PC-3 (cell line): ENCODE data around the gene C10orf95. TPM values are rescaled to one million over a fixed set of nuclear protein-coding genes. Genes with fewer than 3 reads are reported as not detected.

Experiments
- ATAC-seq: fragments of 200-7000 bp; cut with Tn5 transposase; 2 replicates; pipeline ENCODE4 v1.9.1; 2020; ENCODE audit warnings: mild to moderate bottlenecking, moderate library complexity
- BruUV-seq: library from RNA; stranded (reverse); fragments of 400-500 nt; replicated peaks from 2 replicates; lab custom pipeline; 2021; lab: Mats Ljungman, UMichigan
- CTCF ChIA-PET: fragments of 300-600 bp; sonication (Branson Sonifier 250); formaldehyde crosslinking; loops from one replicate; lab custom pipeline; 2022; ENCODE audit warnings: antibody characterized with exemption; lab: Charles Lee
- POLR2A ChIA-PET: fragments of 300-600 bp; sonication (Branson Sonifier 250); formaldehyde crosslinking; loops from one replicate; lab custom pipeline; 2022; ENCODE audit warnings: antibody characterized with exemption; ENCODE audit not compliant: unreplicated experiment; lab: Charles Lee
- DNase-seq: peaks from one replicate; pipeline ENCODE4 v3.0.0-alpha.2; 2015
- H2AFZ ChIP-seq: fragments of 300-600 bp; sonication (generic); 2 replicates; pipeline ENCODE4 v1.6.0; 2016; ENCODE audit warnings: antibody characterized with exemption, low read length
- H3F3A ChIP-seq: fragments of 300-600 bp; sonication (generic); one replicate; pipeline ENCODE4 v1.6.0; 2017; ENCODE audit warnings: antibody characterized with exemption, low read length, control low read depth, mild to moderate bottlenecking; ENCODE audit not compliant: unreplicated experiment
- H3K27ac ChIP-seq: fragments of 300-600 bp; sonication (generic); 2 replicates; pipeline ENCODE4 v1.5.1; 2016; ENCODE audit warnings: mild to moderate bottlenecking, low read length
- H3K27me3 ChIP-seq: fragments of 300-600 bp; sonication (generic); 2 replicates; pipeline ENCODE4 v1.6.1; 2016; ENCODE audit warnings: low read length, mixed read lengths
- H3K36me3 ChIP-seq: fragments of 300-600 bp; sonication (generic); 2 replicates; pipeline ENCODE4 v1.6.1; 2016; ENCODE audit warnings: low read depth, mixed run types, low read length, mixed read lengths
- H3K4me1 ChIP-seq: fragments of 300-600 bp; sonication (generic); 2 replicates; pipeline ENCODE4 v1.5.1; 2016; ENCODE audit warnings: low read length; ENCODE audit not compliant: insufficient read depth
- H3K4me2 ChIP-seq: fragments of 300-600 bp; sonication (generic); 2 replicates; pipeline ENCODE4 v1.6.0; 2016; ENCODE audit warnings: low read length
- H3K4me3 ChIP-seq: fragments of 300-600 bp; sonication (generic); 2 replicates; pipeline ENCODE4 v1.5.1; 2016; ENCODE audit warnings: mild to moderate bottlenecking, low read length, mixed read lengths
- H3K79me2 ChIP-seq: fragments of 300-600 bp; sonication (generic); 2 replicates; pipeline ENCODE4 v1.6.1; 2017; ENCODE audit warnings: low read length, mixed read lengths
- H3K9ac ChIP-seq: fragments of 300-600 bp; sonication (generic); 2 replicates; pipeline ENCODE4 v1.6.0; 2016; ENCODE audit warnings: mild to moderate bottlenecking, low read length
- H3K9me2 ChIP-seq: fragments of 300-600 bp; sonication (generic); replicated peaks from 2 replicates; pipeline ENCODE4 v1.6.1; 2016; ENCODE audit warnings: mixed run types, low read length, mixed read lengths
- H3K9me3 ChIP-seq: fragments of 300-600 bp; sonication (generic); 2 replicates; pipeline ENCODE4 v1.6.1; 2016; ENCODE audit warnings: low read length, mixed read lengths
- H4K20me1 ChIP-seq: fragments of 300-600 bp; sonication (generic); 2 replicates; pipeline ENCODE4 v1.6.1; 2016; ENCODE audit warnings: low read length, mixed read lengths
- CTCF ChIP-seq: fragments of 300-600 bp; sonication (generic); conservative IDR thresholded peaks from 2 replicates; pipeline ENCODE4 v1.5.1; 2017; ENCODE audit warnings: antibody characterized with exemption, low read depth, mild to moderate bottlenecking, low read length
- EZH2 ChIP-seq: fragments of 300-600 bp; sonication (generic); IDR thresholded peaks from one replicate; pipeline ENCODE4 v1.6.1; 2017; ENCODE audit warnings: antibody characterized with exemption, mild to moderate bottlenecking, low read length; ENCODE audit not compliant: unreplicated experiment
- EZH2phosphoT487 ChIP-seq: fragments of 300-600 bp; sonication (generic); IDR thresholded peaks from 2 replicates; pipeline ENCODE4 v1.6.1; 2018; ENCODE audit warnings: mild to moderate bottlenecking, antibody characterized with exemption, low read length, borderline replicate concordance
- intact Hi-C: fragments of 100-400 bp; cut with micrococcal nuclease; formaldehyde crosslinking; loops from 2 replicates; pipeline ENCODE4 v1.9.0; 2023
- total RNA-seq: library from RNA; depleted of rRNA; stranded (reverse); fragments of >200 nt; gene quantifications from 2 replicates; pipeline ENCODE4 v1.2.3, GENCODE V29; 2014

Gene C10orf95
- total RNA-seq, 1 experiment from 2014 or later = 1.9 TPM

- Histone ChIP-seq H3K27ac (peak overlapping the region; percentile 53), H3F3A (no peaks in the 10 kb centered on the region), H3K9me3 (no peaks in the 10 kb centered on the region), H3K79me2 (peaks cover 11% of the 10 kb centered on the region; the same call in 1 of the 2 replicates), H3K4me1 (peaks cover 20% of the 10 kb centered on the region), H3K9me2 (no peaks in the 10 kb centered on the region), H3K36me3 (0 out of 2 replicates have a peak, but pooled peaks cover 4% of the 10 kb centered on the region), H3K4me2 (peak overlapping the region; percentile 92), H3K4me3 (peak overlapping the region; percentile 88), H4K20me1 (no peaks in the 10 kb centered on the region), H2AFZ (peak overlapping the region; percentile 89), H3K9ac (peak overlapping the region; percentile 77), H3K27me3 (no peaks in the 10 kb centered on the region)
- DNase-seq (peak; percentile 80), ATAC-seq (peak; percentile 63)
- TF ChIP-seq EZH2 (no peak), CTCF (peak; percentile 77)
- no TSS peak for BruUV-seq
- POLR2A ChIA-PET = no interaction called here
- intact Hi-C loops = no loop called here
- CTCF ChIA-PET = interaction anchor here (0.6 to 1.1 kb wide), 4 partner anchors 39 to 1029 kb away, joined by 3 to 5 read pairs (median 4); no protein-coding TSS in a partner anchor
Observed at GRCh38 chr10:102422545-102423129, 28.7 kb downstream of the C10orf95 start.

- Histone ChIP-seq H3K27ac (peak overlapping the region; percentile 53), H3K79me2 (peaks cover 11% of the 10 kb centered on the region; the same call in 1 of the 2 replicates), H3F3A (no peaks in the 10 kb centered on the region), H3K4me2 (peak overlapping the region; percentile 92), H3K27me3 (no peaks in the 10 kb centered on the region), H3K9ac (peak overlapping the region; percentile 77), H3K4me1 (peaks cover 20% of the 10 kb centered on the region), H2AFZ (peak overlapping the region; percentile 89), H3K9me2 (no peaks in the 10 kb centered on the region), H4K20me1 (no peaks in the 10 kb centered on the region), H3K36me3 (0 out of 2 replicates have a peak, but pooled peaks cover 4% of the 10 kb centered on the region), H3K4me3 (peak overlapping the region; percentile 88), H3K9me3 (no peaks in the 10 kb centered on the region)
- DNase-seq = peak; percentile 34
- ChIA-PET CTCF (interaction anchor here (1.1 kb wide), 2 partner anchors 38 to 162 kb away, joined by 3 to 5 read pairs; no protein-coding TSS in a partner anchor), POLR2A (no interaction called here)
- ATAC-seq = peak; percentile 27
- intact Hi-C loops = no loop called here
- no peak for TF ChIP-seq EZH2
- no peak for TF ChIP-seq EZH2phosphoT487
- TF ChIP-seq CTCF = no peak
- BruUV-seq = no TSS peak
Observed at GRCh38 chr10:102421757-102422512, 29.4 kb downstream of the C10orf95 start.

DNA sequence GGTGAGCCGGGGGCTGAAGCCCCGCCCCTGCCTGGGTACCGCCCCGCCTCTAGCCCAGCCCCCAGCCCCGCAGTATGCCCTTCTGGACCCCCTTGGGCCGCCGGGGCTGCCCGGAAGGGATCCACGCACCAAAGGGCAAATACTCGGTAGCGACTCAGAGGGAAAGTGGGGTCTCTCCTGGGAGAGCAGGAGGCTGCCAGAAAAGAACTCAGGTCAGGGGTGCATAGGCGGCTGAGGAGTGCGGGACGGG is 29.9 kb downstream of the C10orf95 start:
- H4K20me1 ChIP-seq = no peaks in the 10 kb centered on the region
- H3K9me2 ChIP-seq = no peaks in the 10 kb centered on the region
- peaks cover 20% of the 10 kb centered on the region for H3K4me1 ChIP-seq
- H3K79me2 ChIP-seq = peaks cover 11% of the 10 kb centered on the region; the same call in 1 of the 2 replicates
- 0 out of 2 replicates have a peak, but pooled peaks cover 4% of the 10 kb centered on the region for H3K36me3 ChIP-seq
- no peak for ATAC-seq
- H2AFZ ChIP-seq = peak overlapping the region; percentile 89
- no peaks in the 10 kb centered on the region for H3F3A ChIP-seq
- no peaks in the 10 kb centered on the region for H3K27me3 ChIP-seq
- TF ChIP-seq EZH2phosphoT487 (no peak), CTCF (no peak), EZH2 (no peak)
- intact Hi-C loops = no loop called here
- H3K27ac ChIP-seq = peak overlapping the region; percentile 53
- H3K4me2 ChIP-seq = peak overlapping the region; percentile 92
- BruUV-seq = no TSS peak
- no peaks in the 10 kb centered on the region for H3K9me3 ChIP-seq
- peak overlapping the region; percentile 77 for H3K9ac ChIP-seq
- DNase-seq = no peak
- POLR2A ChIA-PET = no interaction called here
- H3K4me3 ChIP-seq = peak overlapping the region; percentile 88
- CTCF ChIA-PET = interaction anchor here (1.1 kb wide), 1 partner anchor 38 kb away, joined by 5 read pairs; no protein-coding TSS in a partner anchor
